IPS-20b (cell line): Measurements from ENCODE around the gene SMAP1.

ENCODE experiments used
- H3K27ac ChIP-seq: one replicate; pipeline ENCODE4 v1.5.1; 2013; ENCODE audit warnings: low read length
- H3K27me3 ChIP-seq: 2 replicates; pipeline ENCODE4 v1.6.1; 2013; ENCODE audit warnings: mild to moderate bottlenecking, low read length, inconsistent platforms; ENCODE audit not compliant: insufficient read depth
- H3K36me3 ChIP-seq: 2 replicates; pipeline ENCODE4 v1.6.1; 2013; ENCODE audit warnings: low read depth, mild to moderate bottlenecking, inconsistent platforms, low read length, moderate library complexity; ENCODE audit not compliant: insufficient read depth
- H3K4me1 ChIP-seq: 2 replicates; pipeline ENCODE4 v1.6.1; 2013; ENCODE audit warnings: mild to moderate bottlenecking, control low read depth, inconsistent platforms, low read length, moderate library complexity; ENCODE audit not compliant: insufficient read depth
- H3K4me3 ChIP-seq: 2 replicates; pipeline ENCODE4 v1.5.1; 2013; ENCODE audit warnings: mild to moderate bottlenecking, low read length, inconsistent platforms
- H3K9ac ChIP-seq: 2 replicates; pipeline ENCODE4 v1.6.1; 2013; ENCODE audit warnings: low read depth, mild to moderate bottlenecking, inconsistent platforms, low read length, moderate library complexity
- H3K9me3 ChIP-seq: 2 replicates; pipeline ENCODE4 v1.6.1; 2013; ENCODE audit warnings: mild to moderate bottlenecking, low read depth, low read length, inconsistent platforms; ENCODE audit not compliant: insufficient read depth

SMAP1 gene

GRCh38 chr6:70823651-70824050 lies 156.0 kb downstream of the SMAP1 start:
- no peaks in the 10 kb centered on the region for H3K36me3 ChIP-seq
- H3K27ac ChIP-seq: no peak overlapping the region
- H3K4me3 ChIP-seq: no peak overlapping the region
- no peaks in the 10 kb centered on the region for H3K4me1 ChIP-seq
- H3K9me3 ChIP-seq: no peaks in the 10 kb centered on the region
- no peaks in the 10 kb centered on the region for H3K27me3 ChIP-seq
- no peak overlapping the region for H3K9ac ChIP-seq

DNA sequence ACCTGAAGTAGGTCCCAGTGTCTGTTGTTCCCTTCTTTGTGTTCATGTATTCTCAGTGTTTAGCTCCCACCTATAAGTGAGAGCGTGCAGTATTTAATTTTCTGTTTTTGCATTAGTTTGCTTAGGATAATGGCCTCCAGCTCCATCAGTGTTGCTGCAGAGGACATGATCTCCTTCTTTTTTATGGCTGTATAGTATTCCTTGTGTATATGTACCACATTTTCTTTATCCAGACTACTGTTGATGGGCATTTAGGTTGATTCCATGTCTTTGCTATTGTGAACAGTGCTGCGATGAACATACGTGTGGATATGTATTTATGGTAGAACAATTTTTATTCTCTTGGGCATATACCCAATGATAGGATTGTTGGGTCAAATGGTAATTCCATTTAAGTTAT lies 163.7 kb downstream of the SMAP1 start:
- no peak overlapping the region for H3K4me3 ChIP-seq
- H3K9ac ChIP-seq: no peak overlapping the region
- H3K27me3 ChIP-seq: no peaks in the 10 kb centered on the region
- H3K9me3 ChIP-seq: no peaks in the 10 kb centered on the region
- no peaks in the 10 kb centered on the region for H3K4me1 ChIP-seq
- H3K27ac ChIP-seq: no peak overlapping the region
- no peaks in the 10 kb centered on the region for H3K36me3 ChIP-seq

- Histone ChIP-seq H3K9ac (no peak overlapping the region), H3K27ac (no peak overlapping the region), H3K9me3 (no peaks in the 10 kb centered on the region), H3K27me3 (no peaks in the 10 kb centered on the region), H3K36me3 (no peaks in the 10 kb centered on the region), H3K4me3 (no peak overlapping the region), H3K4me1 (no peaks in the 10 kb centered on the region)
Measured at GRCh38 chr6:70834520-70834919, 166.8 kb downstream of the SMAP1 start.

- H3K27ac ChIP-seq: no peak overlapping the region
- no peaks in the 10 kb centered on the region for H3K36me3 ChIP-seq
- no peaks in the 10 kb centered on the region for H3K27me3 ChIP-seq
- no peaks in the 10 kb centered on the region for H3K9me3 ChIP-seq
- no peak overlapping the region for H3K9ac ChIP-seq
- H3K4me1 ChIP-seq: no peaks in the 10 kb centered on the region
- H3K4me3 ChIP-seq: no peak overlapping the region
Measured at GRCh38 chr6:70838907-70839285, 171.2 kb downstream of the SMAP1 start.

GRCh38 chr6:70839286-70840266 lies 171.9 kb downstream of the SMAP1 start:
- H3K9ac ChIP-seq: no peak overlapping the region
- no peaks in the 10 kb centered on the region for H3K4me1 ChIP-seq

DNA sequence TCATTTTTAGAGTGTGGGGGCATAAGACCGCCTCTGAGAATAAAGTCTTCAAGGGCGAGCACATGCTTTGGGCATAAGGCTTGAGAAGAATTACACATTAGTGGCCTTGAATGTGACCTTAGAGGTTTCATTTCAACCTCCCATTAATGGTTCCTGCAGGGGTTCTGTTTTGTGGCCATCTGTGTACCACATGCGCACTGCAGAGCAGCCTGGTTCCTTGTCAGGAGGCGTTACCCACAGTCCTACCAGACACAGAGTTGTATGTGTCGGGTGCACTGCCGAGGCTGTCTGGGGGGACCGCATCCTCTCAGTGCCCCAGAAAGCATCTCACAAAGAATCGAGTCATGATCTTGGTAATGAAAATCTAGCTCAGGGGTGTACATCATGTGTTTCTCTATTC lies 173.4 kb downstream of the SMAP1 start:
- H3K27ac ChIP-seq: no peak overlapping the region
- H3K4me3 ChIP-seq: no peak overlapping the region
- H3K9me3 ChIP-seq: no peaks in the 10 kb centered on the region
- no peaks in the 10 kb centered on the region for H3K4me1 ChIP-seq
- no peak overlapping the region for H3K9ac ChIP-seq
- H3K27me3 ChIP-seq: no peaks in the 10 kb centered on the region
- H3K36me3 ChIP-seq: no peaks in the 10 kb centered on the region

More at GRCh38 chr6:70839286-70840266, 171.9 kb downstream of the SMAP1 start:
- Histone ChIP-seq H3K36me3 (no peaks in the 10 kb centered on the region), H3K4me3 (no peak overlapping the region), H3K27ac (no peak overlapping the region), H3K27me3 (no peaks in the 10 kb centered on the region), H3K9me3 (no peaks in the 10 kb centered on the region)

GRCh38 chr6:70842541-70842940 lies 174.9 kb downstream of the SMAP1 start:
- H3K27me3 ChIP-seq: no peaks in the 10 kb centered on the region
- H3K4me3 ChIP-seq: no peak overlapping the region
- H3K9ac ChIP-seq: no peak overlapping the region
- peaks cover 5% of the 10 kb centered on the region; the same call in 1 of the 2 replicates for H3K9me3 ChIP-seq
- no peaks in the 10 kb centered on the region for H3K4me1 ChIP-seq
- no peaks in the 10 kb centered on the region for H3K36me3 ChIP-seq
- no peak overlapping the region for H3K27ac ChIP-seq

- H3K4me3 ChIP-seq: no peak overlapping the region
- H3K27ac ChIP-seq: no peak overlapping the region
- H3K27me3 ChIP-seq: no peaks in the 10 kb centered on the region
- H3K36me3 ChIP-seq: peaks cover under 1% of the 10 kb centered on the region; the same call in 1 of the 2 replicates
- H3K9ac ChIP-seq: no peak overlapping the region
- peaks cover 12% of the 10 kb centered on the region for H3K9me3 ChIP-seq
- H3K4me1 ChIP-seq: no peaks in the 10 kb centered on the region
Measured at GRCh38 chr6:70843328-70843918, 175.7 kb downstream of the SMAP1 start.

GRCh38 chr6:70844301-70844700 lies 176.6 kb downstream of the SMAP1 start:
- Histone ChIP-seq H3K36me3 (peaks cover 6% of the 10 kb centered on the region; the same call in 1 of the 2 replicates), H3K9me3 (peaks cover 18% of the 10 kb centered on the region), H3K4me3 (no peak overlapping the region), H3K27ac (no peak overlapping the region), H3K9ac (no peak overlapping the region), H3K27me3 (no peaks in the 10 kb centered on the region), H3K4me1 (no peaks in the 10 kb centered on the region)

DNA sequence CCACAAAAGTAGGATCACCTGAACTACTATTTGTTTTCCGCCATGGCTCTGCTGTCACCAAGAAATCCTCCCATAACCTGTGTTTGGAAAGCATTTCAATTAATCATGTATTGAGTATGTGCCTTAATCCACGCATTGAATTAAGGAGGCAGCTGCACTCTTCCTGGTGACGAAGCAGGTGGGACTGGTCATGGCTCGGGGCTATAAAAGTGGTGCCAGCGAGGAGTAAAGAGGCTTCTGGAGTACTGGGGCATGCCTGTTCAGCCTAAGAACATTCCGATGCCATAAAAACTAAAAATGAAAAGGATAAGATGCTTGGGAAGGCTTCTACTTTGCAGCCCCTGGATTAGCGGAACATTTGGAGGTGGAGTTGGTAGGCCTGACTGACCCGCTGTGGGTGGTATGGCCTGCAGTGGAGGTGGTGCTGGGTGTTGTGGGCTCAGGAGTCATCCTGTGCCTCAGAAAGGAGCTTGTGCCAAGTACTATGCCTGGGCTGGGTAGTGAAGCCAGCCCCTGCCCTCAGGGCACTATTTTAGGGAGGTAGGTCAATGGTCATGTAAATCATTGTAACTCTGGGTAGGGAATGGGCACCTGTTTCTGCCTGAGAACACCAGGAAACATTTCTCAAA lies 178.6 kb downstream of the SMAP1 start:
- Histone ChIP-seq H3K36me3 (peaks cover 6% of the 10 kb centered on the region; the same call in 1 of the 2 replicates), H3K27me3 (no peaks in the 10 kb centered on the region), H3K9ac (no peak overlapping the region), H3K9me3 (peaks cover 18% of the 10 kb centered on the region), H3K4me3 (no peak overlapping the region), H3K27ac (no peak overlapping the region), H3K4me1 (no peaks in the 10 kb centered on the region)

DNA sequence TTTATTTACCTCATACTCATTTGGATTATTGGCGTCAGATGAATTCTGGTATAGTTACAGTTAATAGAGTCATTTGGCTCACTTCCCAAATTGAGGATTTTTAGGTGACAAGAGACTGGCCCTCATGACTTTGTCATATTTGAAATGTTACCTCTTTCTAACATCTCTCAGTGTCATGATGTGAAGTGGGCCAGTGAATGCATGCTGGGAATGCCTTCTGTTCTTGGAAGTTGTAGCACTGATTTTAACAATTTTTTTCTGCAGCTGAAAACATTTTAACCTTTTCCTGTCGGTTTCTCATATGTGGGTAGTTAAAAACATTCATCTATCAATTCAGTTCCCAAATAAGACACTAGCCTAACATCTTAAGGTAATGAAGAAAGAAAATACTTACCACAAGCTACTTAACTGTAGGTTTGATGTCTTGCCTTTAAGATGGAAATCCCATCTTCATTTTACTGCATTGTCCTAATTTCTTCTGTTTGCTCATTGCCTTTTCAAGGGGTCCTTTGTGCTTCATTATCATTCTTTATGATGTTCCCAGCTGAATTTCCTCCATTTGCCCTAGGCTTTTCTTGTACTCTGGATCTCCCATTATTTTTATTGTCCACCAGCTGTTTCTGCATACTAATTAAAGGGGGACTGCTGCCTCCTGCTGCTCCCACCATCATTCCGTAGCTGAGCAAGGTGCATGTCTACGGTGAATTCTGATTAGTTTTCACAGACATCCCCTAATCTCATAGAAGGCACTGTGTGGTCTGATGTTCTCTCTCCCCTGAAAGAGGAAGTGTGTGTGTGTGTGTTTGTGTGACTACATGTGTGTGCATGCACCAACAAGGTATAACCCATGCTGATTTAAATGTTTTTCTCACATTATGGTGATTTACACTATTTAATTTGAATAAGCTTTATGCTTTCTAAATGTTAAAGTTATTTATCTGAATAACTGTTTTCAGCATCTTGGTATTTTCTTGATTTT lies 179.7 kb downstream of the SMAP1 start:
- no peaks in the 10 kb centered on the region for H3K4me1 ChIP-seq
- H3K36me3 ChIP-seq: peaks cover 6% of the 10 kb centered on the region; the same call in 1 of the 2 replicates
- peaks cover 18% of the 10 kb centered on the region for H3K9me3 ChIP-seq
- no peaks in the 10 kb centered on the region for H3K27me3 ChIP-seq
- H3K27ac ChIP-seq: no peak overlapping the region
- H3K4me3 ChIP-seq: no peak overlapping the region
- H3K9ac ChIP-seq: no peak overlapping the region
